GM23338 (cell line): ENCODE data around the gene TNFSF12.

ENCODE experiments used
- CTCF ChIP-seq, 2 experiments: fragments of 200-600 bp in 1 of 2; sonication (generic) in 1 of 2; conservative IDR thresholded peaks; 2 replicates each; pipeline versions ENCODE4 v1.5.1 to v1.6.1; 2016 to 2017; ENCODE audit warnings: antibody characterized with exemption in 2 of 2, low read depth in 2 of 2, mild to moderate bottlenecking in 2 of 2, moderate library complexity in 1 of 2
- EZH2 ChIP-seq: fragments of 200-600 bp; sonication (generic); IDR thresholded peaks from one replicate; pipeline ENCODE4 v1.8.0; 2017; ENCODE audit warnings: antibody characterized with exemption, mild to moderate bottlenecking, low read depth; ENCODE audit not compliant: unreplicated experiment
- EZH2phosphoT487 ChIP-seq: fragments of 200-600 bp; sonication (generic); IDR thresholded peaks from one replicate; pipeline ENCODE4 v1.8.1; 2018; ENCODE audit warnings: antibody characterized with exemption; ENCODE audit not compliant: unreplicated experiment
- JUNB ChIP-seq: IDR thresholded peaks from one replicate; pipeline ENCODE4 v1.6.1; 2016; ENCODE audit warnings: antibody characterized with exemption; ENCODE audit not compliant: unreplicated experiment
- POLR2AphosphoS5 ChIP-seq: IDR thresholded peaks from 2 replicates; pipeline ENCODE4 v1.6.1; 2016; ENCODE audit warnings: antibody characterized with exemption, low read depth
- STAT1 ChIP-seq: IDR thresholded peaks from one replicate; pipeline ENCODE4 v1.6.1; 2016; ENCODE audit warnings: antibody characterized with exemption; ENCODE audit not compliant: unreplicated experiment
- ZNF114 ChIP-seq: fragments of 250-450 bp; sonication (Bioruptor Pico); IDR thresholded peaks from 2 replicates; pipeline ENCODE4 v1.5.0; 2020; ENCODE audit warnings: mild to moderate bottlenecking, moderate library complexity

- no peak for TF ChIP-seq POLR2AphosphoS5
- TF ChIP-seq CTCF (conservative IDR thresholded peaks at IDR 0.05; ENCODE audit: low read depth in 2 of 2): no peak
- no peak for TF ChIP-seq EZH2phosphoT487
- TF ChIP-seq ZNF114 (CRISPR knock-in tag): no peak
- no peak for TF ChIP-seq JUNB
- no peak for TF ChIP-seq EZH2
- TF ChIP-seq STAT1: no peak
These were observed 57.4 kb downstream of the TNFSF12 start for GRCh38 chr17:7606280-7606679.
